H9 (cell line): ENCODE results near the gene STAP2. TPM values are rescaled to one million over a fixed set of nuclear protein-coding genes. Genes with fewer than 3 reads are reported as not detected.

Source experiments
- DNase-seq: peaks from one replicate; pipeline ENCODE4 v3.0.0-alpha.2; 2017
- H2AFZ ChIP-seq: one replicate; pipeline ENCODE4 v1.6.1; 2013; ENCODE audit warnings: mild to moderate bottlenecking, low read length, control low read depth, moderate library complexity
- H2AK5ac ChIP-seq: 2 replicates; pipeline ENCODE4 v1.6.1; 2013; ENCODE audit warnings: low read length, control low read depth, mixed read lengths; ENCODE audit not compliant: insufficient read length
- H2BK120ac ChIP-seq: one replicate; pipeline ENCODE4 v1.6.1; 2013; ENCODE audit warnings: low read depth, mild to moderate bottlenecking, low read length, control low read depth, inconsistent platforms; ENCODE audit not compliant: poor library complexity, severe bottlenecking
- H2BK12ac ChIP-seq: 2 replicates; pipeline ENCODE4 v1.6.1; 2013; ENCODE audit warnings: low read length, control low read depth, mixed read lengths, low read depth; ENCODE audit not compliant: insufficient read length
- H2BK15ac ChIP-seq: 2 replicates; pipeline ENCODE4 v1.6.1; 2013; ENCODE audit warnings: low read depth, low read length, control low read depth
- H2BK20ac ChIP-seq: one replicate; pipeline ENCODE4 v1.6.1; 2013; ENCODE audit warnings: low read depth, mild to moderate bottlenecking, low read length, control low read depth, inconsistent platforms; ENCODE audit not compliant: poor library complexity, severe bottlenecking
- H2BK5ac ChIP-seq: 2 replicates; pipeline ENCODE4 v1.6.1; 2013; ENCODE audit warnings: low read length, control low read depth, mixed read lengths; ENCODE audit not compliant: insufficient read length
- H3K14ac ChIP-seq: 2 replicates; pipeline ENCODE4 v1.6.1; 2013; ENCODE audit warnings: low read length, control low read depth; ENCODE audit not compliant: insufficient read depth
- H3K18ac ChIP-seq: 2 replicates; pipeline ENCODE4 v1.6.1; 2013; ENCODE audit warnings: low read depth, mild to moderate bottlenecking, mixed read lengths, low read length, control low read depth; ENCODE audit not compliant: insufficient read length
- H3K23ac ChIP-seq: 2 replicates; pipeline ENCODE4 v1.6.1; 2013; ENCODE audit warnings: low read length, control low read depth, mixed read lengths, low read depth; ENCODE audit not compliant: insufficient read length
- H3K23me2 ChIP-seq: 2 replicates; pipeline ENCODE4 v1.6.1; 2013; ENCODE audit warnings: low read depth, mild to moderate bottlenecking, mixed read lengths, low read length, control low read depth; ENCODE audit not compliant: insufficient read length, poor library complexity, severe bottlenecking
- H3K27ac ChIP-seq: 2 replicates; pipeline ENCODE4 v1.5.1; 2013; ENCODE audit warnings: low read length, control low read depth, mixed read lengths, low read depth; ENCODE audit not compliant: insufficient read length
- H3K27me3 ChIP-seq: 2 replicates; pipeline ENCODE4 v1.6.1; 2013; ENCODE audit warnings: low read length, control low read depth, inconsistent platforms; ENCODE audit not compliant: insufficient read depth
- H3K4ac ChIP-seq: 2 replicates; pipeline ENCODE4 v1.6.1; 2013; ENCODE audit warnings: low read depth, mild to moderate bottlenecking, control low read depth, inconsistent platforms, low read length, moderate library complexity
- H3K4me1 ChIP-seq: 2 replicates; pipeline ENCODE4 v1.6.1; 2013; ENCODE audit warnings: low read length, control low read depth, inconsistent platforms; ENCODE audit not compliant: insufficient read depth
- H3K4me2 ChIP-seq: 2 replicates; pipeline ENCODE4 v1.6.1; 2013; ENCODE audit warnings: low read length, control low read depth, mixed read lengths; ENCODE audit not compliant: insufficient read length, insufficient read depth
- H3K56ac ChIP-seq: 2 replicates; pipeline ENCODE4 v1.6.1; 2013; ENCODE audit warnings: low read depth, mild to moderate bottlenecking, mixed read lengths, low read length, control low read depth; ENCODE audit not compliant: insufficient read length
- H3K79me1 ChIP-seq: 2 replicates; pipeline ENCODE4 v1.6.1; 2013; ENCODE audit warnings: low read depth, mild to moderate bottlenecking, moderate library complexity, low read length, control low read depth, inconsistent platforms; ENCODE audit not compliant: insufficient read depth, poor library complexity, severe bottlenecking
- H3K79me2 ChIP-seq: 2 replicates; pipeline ENCODE4 v1.6.1; 2013; ENCODE audit warnings: low read length, control low read depth, inconsistent platforms; ENCODE audit not compliant: insufficient read depth
- H3K9ac ChIP-seq: 2 replicates; pipeline ENCODE4 v1.6.1; 2013; ENCODE audit warnings: low read length, control low read depth, mixed read lengths; ENCODE audit not compliant: insufficient read length; ENCODE audit errors: extremely low read depth
- H3K9me3 ChIP-seq: one replicate; pipeline ENCODE4 v1.6.1; 2013; ENCODE audit warnings: low read depth, low read length, inconsistent platforms; ENCODE audit not compliant: control insufficient read depth
- H3T11ph ChIP-seq: one replicate; pipeline ENCODE4 v1.6.1; 2013; ENCODE audit warnings: mild to moderate bottlenecking, low read length, control low read depth, inconsistent platforms
- H4K20me1 ChIP-seq: one replicate; pipeline ENCODE4 v1.6.1; 2013; ENCODE audit not compliant: control insufficient read depth, insufficient read length, insufficient read depth
- H4K5ac ChIP-seq: 2 replicates; pipeline ENCODE4 v1.6.1; 2013; ENCODE audit warnings: low read depth, mild to moderate bottlenecking, mixed read lengths, low read length, control low read depth; ENCODE audit not compliant: insufficient read length
- H4K8ac ChIP-seq: replicated peaks from 2 replicates; pipeline ENCODE4 v1.6.1; 2013; ENCODE audit warnings: low read length, control low read depth, mixed read lengths, low read depth; ENCODE audit not compliant: insufficient read length
- H4K91ac ChIP-seq: 2 replicates; pipeline ENCODE4 v1.6.1; 2013; ENCODE audit warnings: low read depth, mild to moderate bottlenecking, moderate library complexity, mixed read lengths, low read length, control low read depth; ENCODE audit not compliant: insufficient read length
- H3K27ac Mint-ChIP-seq, 3 experiments: 2 replicates in 2 of 3; 3 replicates in 1 of 3; pipeline ENCODE4 v1.8.0; 2020 to 2021; ENCODE audit warnings: mixed read lengths in 3 of 3, mild to moderate bottlenecking in 1 of 3, moderate library complexity in 1 of 3
- H3K27me3 Mint-ChIP-seq: 2 replicates; pipeline ENCODE4 v1.8.0; 2021; ENCODE audit warnings: low read depth, mild to moderate bottlenecking, moderate library complexity, mixed read lengths
- H3K36me3 Mint-ChIP-seq, 3 experiments: 2 replicates in 2 of 3; 3 replicates in 1 of 3; pipeline ENCODE4 v1.8.0; 2020 to 2021; ENCODE audit warnings: low read depth in 3 of 3, mixed read lengths in 3 of 3; ENCODE audit not compliant: insufficient read depth in 1 of 3
- H3K4me1 Mint-ChIP-seq, 2 experiments: 2 replicates each; pipeline ENCODE4 v1.8.0; 2020; ENCODE audit warnings: mixed read lengths in 2 of 2
- H3K4me3 Mint-ChIP-seq, 2 experiments: 2 replicates in 1 of 2; 3 replicates in 1 of 2; pipeline ENCODE4 v1.8.0; 2020 to 2021; ENCODE audit warnings: mild to moderate bottlenecking in 2 of 2, mixed read lengths in 2 of 2, moderate library complexity in 1 of 2
- H3K9me3 Mint-ChIP-seq, 2 experiments: 2 replicates in 1 of 2; 3 replicates in 1 of 2; pipeline ENCODE4 v1.8.0; 2020; ENCODE audit warnings: mild to moderate bottlenecking in 2 of 2, mixed read lengths in 2 of 2, moderate library complexity in 1 of 2
- CTCF ChIP-seq: fragments of 200-600 bp; sonication (generic); conservative IDR thresholded peaks from 3 replicates; pipeline ENCODE4 v1.8.0; 2021; ENCODE audit warnings: antibody characterized with exemption, mild to moderate bottlenecking
- WGBS: extraction: QIAGEN DNeasy Blood & Tissue Kit; methylation state at CpG from one replicate; pipeline ENCODE4 v1.1.7; 2013; ENCODE audit warnings: missing lambda C conversion rate, low lambda C conversion rate, mixed read lengths; ENCODE audit not compliant: insufficient read length; ENCODE audit errors: extremely low coverage; 5-methylcytosine and 5-hydroxymethylcytosine counted together
- total RNA-seq: library from RNA; stranded (reverse); gene quantifications from 2 replicates; pipeline ENCODE4 v1.2.1, GENCODE V29; 2021

The STAP2 gene
- total RNA-seq, 1 experiment from 2014 or later = 20.2 TPM

GRCh38 chr19:4376991-4377781 lies 38.6 kb upstream of the STAP2 start:
- H3K4me1 Mint-ChIP-seq = peaks cover 38 to 51% of the 10 kb centered on the region in 2 experiments
- H3K9me3 Mint-ChIP-seq = no peaks in the 10 kb centered on the region
- Histone ChIP-seq H3K27me3 (no peaks in the 10 kb centered on the region), H3K4me1 (peaks cover 8% of the 10 kb centered on the region; the same call in 1 of the 2 replicates), H3K79me2 (peaks cover 1% of the 10 kb centered on the region; the same call in 1 of the 2 replicates), H3K18ac (no peak overlapping the region), H3K56ac (no peak overlapping the region), H2BK12ac (no peak overlapping the region), H3K14ac (0 out of 2 replicates have a peak overlapping the region, but pooled peaks have one; percentile 2), H3K79me1 (peaks cover 7% of the 10 kb centered on the region), H3K23me2 (no peaks in the 10 kb centered on the region), H3K9me3 (no peaks in the 10 kb centered on the region), H4K5ac (no peak overlapping the region), H3K27ac (no peak overlapping the region), H3K23ac (no peak overlapping the region), H2AFZ (no peak overlapping the region), H2AK5ac (no peak overlapping the region), H2BK5ac (no peak overlapping the region), H4K91ac (no peak overlapping the region), H4K20me1 (peaks cover 5% of the 10 kb centered on the region), H4K8ac (no peak overlapping the region), H3K4me2 (no peak overlapping the region), H3T11ph (no peak overlapping the region), H3K4ac (no peak overlapping the region), H3K9ac (no peak overlapping the region), H2BK20ac (no peak overlapping the region), H2BK120ac (no peak overlapping the region), H2BK15ac (no peak overlapping the region)
- WGBS = no CpG with 5 or more reads among the region's 23 CpGs
- H3K27ac Mint-ChIP-seq = peak overlapping the region in 2 of 3 experiments; percentile 96; a peak in 5 of 7 replicates
- no peak overlapping the region for H3K4me3 Mint-ChIP-seq
- H3K27me3 Mint-ChIP-seq = peaks cover 2% of the 10 kb centered on the region; the same call in 1 of the 2 replicates
- H3K36me3 Mint-ChIP-seq = no peaks in the 10 kb centered on the region; a peak in 1 of 7 replicates
- no peak for TF ChIP-seq CTCF
- DNase-seq = no peak
